GM18861 (cell line): ENCODE results near the gene KCNE1.
"Not testable (repeated sequence)": the region's sequence is repeated elsewhere in the genome, so short reads cannot be mapped to it uniquely, and the experiment has no call there.

Experiments
- ATAC-seq: cut with Tn5 transposase; IDR thresholded peaks from one replicate; pipeline ENCODE4 v1.9.1; 2021; ENCODE audit not compliant: unreplicated experiment

The KCNE1 gene

DNA sequence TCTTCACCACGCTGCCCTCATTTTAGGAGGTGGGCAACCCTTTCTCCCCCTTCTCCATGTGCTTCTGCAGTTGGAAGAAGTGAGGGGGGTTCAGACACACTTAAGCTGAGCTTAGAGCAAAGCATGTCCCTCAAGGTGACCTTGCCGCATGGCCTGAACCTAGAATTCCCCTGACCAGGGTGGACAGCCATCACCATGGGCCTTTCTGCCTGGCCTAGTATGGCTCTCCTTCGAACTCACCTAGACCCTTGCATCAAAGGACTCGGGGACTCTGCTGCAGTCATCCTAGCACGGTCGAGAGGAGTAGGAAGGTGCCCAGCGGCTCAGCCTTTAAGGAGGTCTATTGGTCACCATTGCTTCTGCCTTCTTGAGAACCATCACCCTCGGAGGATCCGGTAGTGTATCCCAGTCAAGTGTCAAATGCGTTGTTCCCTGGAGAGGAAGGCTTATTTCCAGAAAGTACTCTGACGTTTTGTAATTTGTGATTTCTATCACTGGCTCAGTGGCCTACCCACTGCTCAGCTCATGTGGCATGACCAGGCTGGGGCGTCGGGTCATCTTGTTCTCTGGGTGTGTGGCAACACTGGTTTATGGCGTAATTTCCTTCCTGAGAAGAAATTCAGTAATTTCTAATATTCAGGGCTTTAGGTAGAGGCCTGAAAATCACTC lies at the start of gene KCNE1:
KCNE1 (minus strand) TSS at position 424 of the 669 bp plus-strand sequence. CDS start 62,576 bp downstream, outside the sequence.
- ATAC-seq: no peak

DNA sequence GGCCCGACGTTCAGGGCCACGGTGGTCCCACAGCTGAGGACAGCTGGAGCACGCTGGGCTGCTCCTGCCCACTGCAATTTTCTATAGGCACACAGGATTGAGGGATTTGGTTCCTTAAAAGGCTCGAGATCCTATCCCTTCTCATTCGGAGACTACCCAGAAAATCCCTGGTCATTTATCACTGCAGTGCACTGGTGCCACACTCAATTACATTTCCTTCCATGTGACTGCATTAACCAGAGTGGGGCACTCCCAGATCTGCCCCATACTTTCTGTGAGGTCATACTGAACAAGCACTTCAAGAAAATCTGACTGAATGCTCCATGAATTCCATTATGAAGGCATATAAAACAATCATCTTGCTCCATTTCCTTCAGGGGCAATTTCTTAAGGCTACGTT lies 49.8 kb upstream of the KCNE1 start:
- no peak for ATAC-seq

DNA sequence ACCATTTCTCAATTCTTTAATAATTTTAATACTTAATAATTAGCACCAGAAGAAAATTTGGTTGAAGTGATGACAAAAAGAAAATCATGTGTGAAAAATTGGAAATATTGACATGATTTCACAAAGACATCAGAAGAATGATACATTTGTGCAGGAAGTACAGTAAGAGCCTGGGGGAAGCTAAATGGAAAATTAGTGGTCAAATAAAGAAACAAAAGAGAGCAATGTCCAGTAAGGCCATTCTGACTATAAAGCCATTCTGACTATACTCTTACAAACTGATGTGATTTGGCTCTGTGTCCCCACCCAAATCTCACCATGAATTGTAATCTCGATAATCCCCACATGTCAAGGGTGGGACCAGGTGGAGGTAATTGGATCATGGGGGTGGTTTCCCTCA lies 48.6 kb upstream of the KCNE1 start:
- ATAC-seq: no peak

DNA sequence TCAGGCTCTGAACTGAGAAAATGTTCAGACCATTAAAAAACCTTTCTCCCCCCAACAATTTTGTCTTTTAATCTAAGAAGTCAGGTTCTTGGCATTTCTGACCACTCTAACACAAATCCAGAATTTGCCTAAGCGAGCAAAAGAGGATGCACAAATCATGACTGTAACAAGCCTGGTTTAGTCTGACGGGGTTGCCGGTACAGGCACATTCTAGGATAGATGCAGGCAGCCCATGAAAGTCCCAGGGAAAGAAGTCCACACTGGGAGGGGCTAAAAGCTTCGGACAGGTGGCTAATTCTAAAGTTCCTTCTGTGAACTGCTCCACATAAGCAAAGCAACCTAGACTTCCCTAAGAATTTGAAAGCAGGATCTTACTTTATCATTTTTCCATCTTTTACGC lies 48.0 kb upstream of the KCNE1 start:
- ATAC-seq: no peak

DNA sequence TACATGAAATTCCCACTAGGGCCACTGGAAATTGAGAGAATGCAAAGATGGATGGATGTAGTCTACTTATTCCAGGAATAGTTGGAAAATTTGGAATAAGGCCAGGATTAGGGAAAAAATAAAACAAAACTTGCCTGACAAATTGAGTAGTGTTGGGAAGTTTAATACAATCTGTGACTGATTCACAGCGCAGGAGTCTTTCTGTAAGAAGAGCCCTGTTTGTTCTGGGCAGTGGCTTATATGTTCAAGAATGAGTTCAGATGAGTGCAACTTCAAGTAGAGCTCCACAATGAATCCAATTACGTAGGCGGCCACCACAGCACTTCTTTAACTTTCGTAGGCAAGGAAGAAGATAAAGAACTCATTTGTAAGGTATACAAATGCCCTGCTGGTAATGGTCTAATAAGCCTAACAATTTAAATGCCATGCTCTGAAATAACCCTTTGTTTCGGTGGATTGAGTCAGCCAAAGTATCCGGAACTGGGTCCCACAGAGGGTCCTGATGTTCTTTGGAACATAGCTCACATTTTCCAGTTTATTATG lies 47.1 kb upstream of the KCNE1 start:
- ATAC-seq: no peak

DNA sequence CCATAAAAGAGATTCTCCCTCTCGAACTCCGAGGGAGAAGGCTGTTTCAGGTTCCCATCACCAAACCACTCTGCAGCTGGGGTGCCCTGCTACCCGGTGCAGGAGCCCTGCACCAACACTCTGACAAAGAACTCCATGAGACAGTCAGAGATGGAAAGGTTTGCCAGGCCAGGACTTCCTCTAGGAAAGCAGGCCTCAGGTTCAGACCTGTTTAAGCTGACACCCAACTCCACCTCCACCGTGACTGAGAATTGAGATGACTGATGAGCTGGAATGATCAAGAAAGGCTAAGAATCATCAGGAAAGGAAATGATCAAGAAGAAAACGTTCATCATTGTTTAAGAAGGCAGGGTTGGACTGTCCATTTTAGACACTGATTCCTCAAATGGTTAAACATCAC lies 46.2 kb upstream of the KCNE1 start:
- ATAC-seq: no peak

DNA sequence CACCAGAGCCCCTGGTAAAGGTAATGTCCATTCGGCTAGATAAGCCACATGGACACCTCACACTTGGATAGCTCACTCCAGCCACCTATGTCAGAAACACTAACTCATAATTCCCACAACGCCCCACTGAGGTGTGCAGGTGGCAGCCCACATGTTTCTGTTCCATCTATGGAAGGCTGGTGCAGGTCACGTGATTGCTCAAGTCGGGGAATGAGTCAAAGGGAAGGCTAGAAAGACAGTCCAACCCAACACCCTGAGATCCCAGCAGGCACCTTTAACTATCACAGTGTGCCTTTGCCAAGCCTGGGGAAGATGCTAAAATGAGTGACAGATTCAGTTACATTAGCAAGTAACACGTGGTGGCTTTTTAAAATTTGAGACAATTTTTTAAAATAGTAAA lies 45.3 kb upstream of the KCNE1 start:
- no peak for ATAC-seq

DNA sequence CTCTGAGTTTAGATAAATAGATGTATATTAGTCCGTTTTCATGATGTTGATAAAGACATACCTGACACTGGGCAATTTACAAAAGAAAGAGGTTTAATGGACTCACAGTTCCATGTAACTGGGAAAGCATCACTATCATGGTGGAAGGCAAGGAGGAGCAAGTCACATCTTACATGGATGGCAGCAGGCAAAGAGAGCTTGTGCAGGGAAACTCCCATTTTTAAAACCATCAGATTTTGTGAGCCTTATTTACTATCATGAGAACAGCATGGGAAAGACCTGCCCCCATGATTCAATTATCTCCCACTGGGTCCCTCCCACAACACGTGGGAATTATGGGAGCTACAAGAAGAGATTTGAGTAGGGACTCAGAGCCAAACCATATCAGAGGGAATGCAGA lies 42.7 kb upstream of the KCNE1 start:
- ATAC-seq: not testable (repeated sequence)

DNA sequence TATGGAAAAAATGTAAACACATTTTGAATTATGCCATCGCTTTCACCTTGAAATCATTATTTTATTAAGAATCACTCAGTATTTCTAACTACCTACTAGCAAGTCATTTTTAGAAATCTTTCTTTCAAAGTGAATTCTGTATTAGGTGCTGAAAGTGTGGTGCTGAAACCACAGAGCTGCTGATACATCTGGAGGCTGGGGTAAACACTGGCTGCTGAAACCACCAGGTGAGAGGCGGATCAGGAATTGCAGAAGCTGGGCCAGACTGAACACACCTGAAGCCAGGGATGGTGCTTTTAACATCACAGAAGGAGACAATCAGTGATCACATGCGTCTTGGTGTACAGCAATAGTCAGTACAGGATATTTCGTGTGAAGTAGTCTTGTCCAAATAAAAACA lies 42.2 kb upstream of the KCNE1 start:
- no peak for ATAC-seq

DNA sequence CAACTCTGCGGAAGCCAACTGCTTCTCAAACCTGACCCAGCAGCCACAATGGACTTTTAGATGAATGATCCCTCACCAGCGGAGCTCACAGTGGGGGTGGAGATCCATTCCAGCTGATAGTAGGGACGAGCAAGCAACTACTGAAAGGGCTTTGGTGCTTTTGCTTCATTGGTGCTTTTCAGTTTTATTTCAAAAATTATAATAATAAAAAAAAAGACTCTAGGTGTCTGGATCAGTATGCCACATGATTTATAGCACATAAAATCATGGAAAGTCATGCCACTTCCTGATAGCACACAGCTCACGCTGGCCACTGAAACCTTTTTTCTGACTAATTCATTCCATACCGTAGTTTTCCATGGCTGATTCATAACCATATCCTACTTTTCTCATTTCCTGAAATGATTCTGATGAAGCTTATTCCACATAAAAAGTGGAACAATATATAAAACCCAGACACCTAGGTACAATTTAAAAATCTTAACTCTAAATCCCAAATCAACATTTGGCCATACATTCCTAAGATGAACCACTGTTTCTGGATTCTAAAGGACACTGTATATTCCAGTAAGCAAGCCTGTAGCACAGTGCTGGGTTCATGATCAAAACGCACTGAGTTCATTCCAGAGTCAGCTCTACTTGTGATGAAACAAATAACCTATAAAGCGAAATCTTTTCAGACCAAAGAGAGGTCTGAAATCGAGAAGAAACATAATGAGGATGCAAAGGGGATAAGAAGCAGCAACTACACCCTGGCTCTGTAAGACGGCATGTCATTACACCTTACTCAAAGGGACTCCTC lies 41.3 kb upstream of the KCNE1 start:
- no peak for ATAC-seq

DNA sequence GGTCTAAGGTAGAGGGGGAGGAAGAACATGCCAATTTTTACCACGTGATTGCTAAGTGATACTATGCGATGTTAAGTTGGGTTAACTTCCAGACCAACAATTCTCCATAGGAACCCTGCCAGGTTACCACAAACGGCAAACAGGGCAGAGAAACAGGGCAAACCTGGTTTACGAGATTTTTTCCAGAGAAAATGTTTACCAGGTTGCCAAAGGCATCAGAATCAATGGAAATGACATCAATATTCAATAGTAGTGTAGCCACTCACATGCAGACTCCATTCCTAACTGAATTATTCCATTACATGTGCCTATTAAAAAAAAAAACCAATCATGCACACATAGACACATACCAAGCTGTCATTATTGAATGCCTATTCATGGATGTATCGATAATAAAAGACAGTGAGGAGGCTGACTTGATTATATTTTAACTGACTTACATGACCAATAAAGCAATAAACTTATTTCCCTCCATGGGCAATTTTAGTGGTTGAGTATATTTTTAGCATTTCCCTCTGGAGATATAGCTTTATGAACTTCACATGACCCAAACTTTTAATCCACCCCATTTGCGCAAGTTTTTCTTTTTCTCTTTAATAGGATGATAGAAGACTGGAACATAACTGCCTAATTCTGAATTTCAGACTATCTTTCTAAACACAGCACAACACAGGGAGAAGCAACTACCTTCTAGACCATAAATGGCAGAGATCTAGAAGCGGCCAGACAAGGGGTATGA lies 40.5 kb upstream of the KCNE1 start:
- ATAC-seq: no peak

DNA sequence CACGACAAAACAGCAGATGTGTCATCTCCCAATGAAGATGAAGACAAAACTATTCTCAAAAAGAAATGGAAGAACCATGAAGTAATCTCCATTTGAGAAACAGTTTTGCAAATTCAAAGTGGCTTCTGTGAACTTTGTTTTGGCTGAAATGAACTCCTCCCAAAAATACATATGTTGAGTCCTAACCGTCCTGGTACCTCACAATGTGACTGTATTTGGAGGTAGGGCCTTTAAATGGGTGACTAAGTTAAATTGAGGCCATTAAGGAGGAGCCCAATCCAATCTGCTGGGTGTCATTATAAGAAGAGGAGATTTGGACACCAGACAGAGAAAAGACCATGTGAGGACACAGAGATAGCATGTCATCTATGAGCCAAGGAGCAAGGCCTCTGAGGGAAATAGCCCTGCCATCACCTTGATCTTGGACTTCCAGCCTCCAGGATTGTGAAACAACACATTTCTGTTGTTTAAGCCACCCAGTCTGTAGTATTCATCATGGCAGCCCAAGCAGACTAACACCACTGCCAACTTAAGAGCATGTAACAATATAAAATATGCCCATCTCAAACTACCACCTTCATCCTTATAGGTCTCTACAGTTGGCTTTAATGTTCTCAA lies 38.3 kb upstream of the KCNE1 start:
- no peak for ATAC-seq

DNA sequence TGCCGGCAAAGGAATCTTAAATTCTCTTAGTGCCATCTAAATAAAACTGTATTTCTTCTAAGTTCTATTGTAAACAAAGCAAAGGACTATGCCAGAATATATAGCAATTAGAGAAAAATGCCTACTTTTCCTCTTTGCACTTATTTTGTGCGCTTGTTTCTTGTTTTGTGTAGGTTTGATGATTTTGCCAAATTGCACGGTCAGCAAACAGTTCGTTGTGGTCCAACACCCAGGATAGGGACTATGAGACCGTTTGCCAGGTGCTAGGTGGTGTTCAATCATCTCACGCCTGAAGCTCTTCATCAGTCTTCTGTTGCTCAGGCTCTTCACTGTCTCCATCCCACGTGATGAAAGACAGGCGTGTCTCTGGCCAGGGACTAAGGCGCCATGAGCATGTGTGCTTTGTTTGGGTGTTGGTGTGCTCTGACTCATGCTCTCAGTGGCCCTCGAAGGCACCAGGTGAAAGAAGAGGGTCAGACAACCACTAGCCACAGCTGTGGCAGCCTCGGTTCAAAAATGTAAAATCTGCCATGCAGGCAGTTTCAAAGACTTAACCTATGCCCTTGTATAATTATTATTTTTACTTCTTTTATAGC lies 36.9 kb upstream of the KCNE1 start:
- no peak for ATAC-seq

DNA sequence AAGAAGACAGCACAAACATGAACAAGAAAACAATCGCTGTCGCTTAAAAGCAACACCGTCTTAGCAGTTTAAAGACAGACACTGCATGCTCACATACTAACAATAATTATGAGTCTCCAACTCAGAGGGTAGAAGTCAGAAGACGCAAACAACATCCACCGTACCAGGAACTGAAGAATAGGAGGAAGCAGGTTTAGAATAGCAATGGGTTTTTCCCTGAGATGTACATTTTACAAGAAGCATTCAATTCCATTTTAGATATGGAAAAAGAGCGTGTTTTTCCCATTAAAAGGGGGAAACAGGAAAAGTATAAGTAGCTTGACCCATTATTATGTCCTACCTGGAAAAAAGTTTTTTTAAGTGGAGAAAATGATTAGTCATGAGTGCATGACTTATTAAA lies 34.5 kb upstream of the KCNE1 start:
- ATAC-seq: no peak

DNA sequence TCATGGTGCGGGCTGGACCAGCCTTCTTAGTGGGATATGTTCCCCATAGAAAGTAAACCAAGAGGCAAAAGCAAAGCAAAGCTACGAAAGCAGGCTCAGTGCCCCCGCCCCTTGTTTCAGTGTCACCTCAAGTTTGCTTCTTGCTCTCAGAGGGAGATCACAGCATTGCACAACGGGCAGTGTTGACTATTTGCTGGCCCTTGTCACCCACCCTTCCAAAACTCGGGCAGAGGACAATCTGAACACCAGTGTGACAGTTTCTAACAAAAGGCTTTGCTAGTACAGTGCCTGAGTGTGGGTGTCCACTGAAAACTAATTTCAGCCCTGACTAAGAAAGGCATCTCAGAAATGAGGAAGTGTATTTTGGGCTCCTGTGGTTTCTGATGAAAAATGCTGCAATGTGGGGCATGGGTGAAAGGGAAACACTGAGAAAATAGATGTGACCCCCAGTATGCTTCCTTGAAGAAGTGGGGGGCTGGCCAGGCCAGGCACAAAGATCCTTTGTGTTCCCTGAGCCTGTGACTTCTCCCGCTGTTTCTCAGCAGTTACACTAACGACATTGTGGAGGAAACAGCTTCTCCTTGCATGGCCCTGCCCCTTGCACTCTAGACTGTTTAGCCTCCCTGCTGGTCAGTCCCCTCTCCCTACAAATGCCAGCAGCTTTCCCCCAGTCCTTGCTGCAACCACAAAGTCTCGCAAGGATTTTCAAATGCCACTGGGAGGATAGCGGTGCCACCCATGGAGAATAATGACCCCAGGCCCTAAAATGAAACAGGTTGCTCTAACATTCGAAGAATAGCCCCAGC lies 33.3 kb upstream of the KCNE1 start:
- peak; percentile 85 for ATAC-seq

DNA sequence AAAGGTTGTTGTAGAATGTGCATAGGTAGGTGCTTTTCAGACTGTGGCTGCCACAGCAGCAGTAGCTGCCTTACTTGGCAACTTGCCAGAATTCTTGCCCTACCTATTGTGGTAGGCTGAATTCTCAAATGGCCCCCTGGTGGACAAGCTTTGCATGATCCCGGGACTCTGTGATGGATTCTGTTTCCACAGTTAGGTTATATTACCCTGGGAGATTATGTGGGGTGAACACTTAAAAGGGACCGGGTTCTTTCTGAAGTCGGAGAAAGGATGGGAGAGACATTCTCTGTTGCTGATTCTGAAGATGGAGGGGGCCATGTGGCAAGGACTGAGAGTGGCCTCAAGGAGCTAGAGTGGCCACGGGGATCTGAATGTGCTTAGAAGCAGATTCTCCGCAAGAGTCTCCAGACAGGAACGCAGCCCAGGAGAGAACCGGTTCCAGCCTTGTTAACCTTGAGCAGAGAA lies 32.1 kb upstream of the KCNE1 start:
- ATAC-seq: no peak

DNA sequence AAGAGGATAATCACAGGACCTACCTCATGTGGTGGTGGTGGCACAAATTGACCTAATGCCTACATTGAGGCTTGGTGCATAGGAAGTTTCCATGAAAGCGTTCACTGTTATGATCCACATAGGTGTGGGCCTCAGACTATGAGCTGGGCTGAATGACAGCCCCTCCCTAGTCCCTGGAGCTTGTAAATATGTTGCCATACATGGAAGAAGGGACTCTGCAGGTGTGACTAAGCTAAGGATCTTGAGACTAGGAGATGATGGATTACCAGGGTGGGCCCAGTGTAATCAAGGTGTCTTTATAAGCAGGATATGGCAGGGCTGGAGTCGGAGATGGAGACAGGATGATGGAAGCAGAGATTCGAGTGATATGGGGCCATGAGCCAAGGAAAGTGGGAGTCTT lies 31.0 kb upstream of the KCNE1 start:
- no peak for ATAC-seq

DNA sequence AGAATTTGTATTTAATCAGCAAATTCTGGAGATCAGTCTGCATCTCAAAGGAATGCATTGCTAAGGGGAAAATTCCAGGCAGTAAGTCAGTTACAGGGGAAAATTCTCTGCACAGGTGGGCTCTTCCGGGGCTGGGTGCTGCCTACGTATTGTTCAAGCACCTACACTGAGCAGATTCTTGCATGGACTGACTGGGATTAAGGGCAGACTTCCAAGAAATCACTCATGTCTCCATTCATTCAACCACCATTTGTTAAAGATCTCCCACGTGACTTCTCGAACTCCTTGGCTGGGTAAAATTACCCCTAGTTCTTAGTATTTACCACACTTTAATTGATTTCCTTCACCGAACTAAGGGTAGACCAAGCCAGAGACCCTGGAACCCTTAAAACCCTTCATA lies 28.2 kb upstream of the KCNE1 start:
- no peak for ATAC-seq

DNA sequence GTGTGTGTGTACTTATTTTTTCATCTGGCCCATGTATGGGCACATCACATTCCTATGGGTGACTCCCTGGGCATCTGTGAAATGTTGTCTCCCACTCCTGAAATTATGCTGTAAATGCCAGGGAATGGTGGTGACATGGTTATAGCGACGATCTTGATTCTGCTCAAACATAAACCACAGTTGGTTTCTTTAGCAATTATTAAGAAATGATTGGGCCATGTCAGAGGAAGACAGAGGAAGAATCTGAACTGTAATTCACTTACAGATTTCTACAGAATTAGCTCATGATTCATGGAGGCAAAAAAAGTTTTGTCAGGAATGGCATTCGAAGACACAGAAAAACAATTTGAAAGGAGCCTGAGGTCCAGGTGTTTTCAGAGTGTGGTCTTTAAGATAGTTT lies 25.8 kb upstream of the KCNE1 start:
- no peak for ATAC-seq

DNA sequence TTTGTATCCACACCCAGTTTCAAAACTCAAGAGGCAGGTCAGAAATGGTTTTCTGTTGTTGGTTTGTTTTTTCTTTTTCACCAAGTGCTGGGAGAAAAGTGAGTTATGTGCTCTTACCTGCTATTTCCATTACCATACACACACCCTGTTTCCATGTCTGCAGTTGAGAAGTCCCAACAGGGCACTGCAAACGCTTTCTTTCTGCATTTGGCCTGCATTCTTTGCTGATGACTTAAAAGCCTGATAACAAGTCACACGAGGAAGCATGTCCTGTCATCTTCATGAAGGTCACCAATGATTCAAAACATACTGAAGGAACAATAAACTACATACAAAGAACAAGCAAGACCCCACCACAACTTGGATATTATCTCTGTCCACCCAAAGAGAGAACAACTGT lies 24.8 kb upstream of the KCNE1 start:
- no peak for ATAC-seq
